HUES48 (cell line): ENCODE measurements around the gene GBX1.

Experiments used
- H3K27ac ChIP-seq: one replicate; pipeline ENCODE4 v1.7.0; 2013; ENCODE audit warnings: low read depth, low read length, inconsistent platforms
- H3K27me3 ChIP-seq: 2 replicates; pipeline ENCODE4 v1.6.1; 2013; ENCODE audit warnings: mild to moderate bottlenecking, low read length; ENCODE audit not compliant: control insufficient read depth, insufficient read depth
- H3K36me3 ChIP-seq: 2 replicates; pipeline ENCODE4 v1.6.1; 2013; ENCODE audit warnings: low read length; ENCODE audit not compliant: control insufficient read depth, insufficient read depth
- H3K4me1 ChIP-seq: 2 replicates; pipeline ENCODE4 v1.6.1; 2013; ENCODE audit warnings: mild to moderate bottlenecking, low read length; ENCODE audit not compliant: control insufficient read depth, insufficient read depth
- H3K4me3 ChIP-seq: 2 replicates; pipeline ENCODE4 v1.5.1; 2013; ENCODE audit warnings: mild to moderate bottlenecking, low read depth, low read length
- H3K9ac ChIP-seq: 2 replicates; pipeline ENCODE4 v1.6.1; 2013; ENCODE audit warnings: mild to moderate bottlenecking, low read depth, low read length, moderate library complexity
- H3K9me3 ChIP-seq: 2 replicates; pipeline ENCODE4 v1.6.1; 2013; ENCODE audit warnings: low read length; ENCODE audit not compliant: control insufficient read depth, insufficient read depth

Gene GBX1

GRCh38 chr7:151137791-151138152 is 29.7 kb downstream of the GBX1 start:
- Histone ChIP-seq H3K9ac (no peak overlapping the region), H3K27me3 (peaks cover 3% of the 10 kb centered on the region; the same call in 1 of the 2 replicates), H3K27ac (no peak overlapping the region), H3K9me3 (no peaks in the 10 kb centered on the region), H3K36me3 (peaks cover 28% of the 10 kb centered on the region; the same call in 1 of the 2 replicates), H3K4me1 (peaks cover 20% of the 10 kb centered on the region; the same call in 1 of the 2 replicates), H3K4me3 (no peak overlapping the region)

- H3K4me1 ChIP-seq = peaks cover 20% of the 10 kb centered on the region; the same call in 1 of the 2 replicates
- H3K36me3 ChIP-seq = peaks cover 31% of the 10 kb centered on the region; the same call in 1 of the 2 replicates
- no peak overlapping the region for H3K27ac ChIP-seq
- no peak overlapping the region for H3K4me3 ChIP-seq
- H3K9me3 ChIP-seq = no peaks in the 10 kb centered on the region
- H3K27me3 ChIP-seq = peaks cover 3% of the 10 kb centered on the region; the same call in 1 of the 2 replicates
- H3K9ac ChIP-seq = no peak overlapping the region
These were observed 30.3 kb downstream of the GBX1 start for GRCh38 chr7:151137076-151137675.

- H3K36me3 ChIP-seq = peaks cover 31% of the 10 kb centered on the region; the same call in 1 of the 2 replicates
These were observed 31.3 kb downstream of the GBX1 start for GRCh38 chr7:151135866-151136843.

GRCh38 chr7:151135525-151135845 is 32.0 kb downstream of the GBX1 start:
- Histone ChIP-seq H3K4me3 (no peak overlapping the region), H3K36me3 (peaks cover 29% of the 10 kb centered on the region; the same call in 1 of the 2 replicates), H3K27me3 (peaks cover 3% of the 10 kb centered on the region; the same call in 1 of the 2 replicates), H3K4me1 (peaks cover 20% of the 10 kb centered on the region; the same call in 1 of the 2 replicates), H3K27ac (no peak overlapping the region), H3K9ac (no peak overlapping the region), H3K9me3 (no peaks in the 10 kb centered on the region)

More at GRCh38 chr7:151135866-151136843, 31.3 kb downstream of the GBX1 start:
- Histone ChIP-seq H3K4me1 (peaks cover 20% of the 10 kb centered on the region; the same call in 1 of the 2 replicates), H3K9ac (no peak overlapping the region), H3K9me3 (no peaks in the 10 kb centered on the region), H3K27me3 (peaks cover 3% of the 10 kb centered on the region; the same call in 1 of the 2 replicates), H3K4me3 (no peak overlapping the region), H3K27ac (no peak overlapping the region)

GRCh38 chr7:151134743-151135524 is 32.6 kb downstream of the GBX1 start:
- no peak overlapping the region for H3K9ac ChIP-seq
- H3K27me3 ChIP-seq = peaks cover 3% of the 10 kb centered on the region; the same call in 1 of the 2 replicates
- H3K27ac ChIP-seq = no peak overlapping the region
- no peaks in the 10 kb centered on the region for H3K9me3 ChIP-seq
- H3K36me3 ChIP-seq = peaks cover 34% of the 10 kb centered on the region
- H3K4me3 ChIP-seq = no peak overlapping the region
- peaks cover 20% of the 10 kb centered on the region; the same call in 1 of the 2 replicates for H3K4me1 ChIP-seq

GRCh38 chr7:151133986-151134742 is 33.3 kb downstream of the GBX1 start:
- Histone ChIP-seq H3K9ac (no peak overlapping the region), H3K27me3 (no peaks in the 10 kb centered on the region), H3K27ac (no peak overlapping the region), H3K4me3 (no peak overlapping the region), H3K4me1 (peaks cover 20% of the 10 kb centered on the region; the same call in 1 of the 2 replicates), H3K36me3 (peaks cover 37% of the 10 kb centered on the region), H3K9me3 (no peaks in the 10 kb centered on the region)

GRCh38 chr7:151133266-151133985 is 34.1 kb downstream of the GBX1 start:
- Histone ChIP-seq H3K27me3 (no peaks in the 10 kb centered on the region), H3K9ac (no peak overlapping the region), H3K36me3 (peaks cover 43% of the 10 kb centered on the region), H3K4me1 (peaks cover 14% of the 10 kb centered on the region; the same call in 1 of the 2 replicates), H3K4me3 (no peak overlapping the region), H3K27ac (no peak overlapping the region), H3K9me3 (no peaks in the 10 kb centered on the region)

- H3K36me3 ChIP-seq = peaks cover 45% of the 10 kb centered on the region
- H3K4me1 ChIP-seq = peaks cover 6% of the 10 kb centered on the region; the same call in 1 of the 2 replicates
- H3K27me3 ChIP-seq = no peaks in the 10 kb centered on the region; the same call in 1 of the 2 replicates
- no peak overlapping the region for H3K9ac ChIP-seq
- H3K27ac ChIP-seq = no peak overlapping the region
- no peak overlapping the region for H3K4me3 ChIP-seq
- H3K9me3 ChIP-seq = no peaks in the 10 kb centered on the region
These were observed 34.9 kb downstream of the GBX1 start for GRCh38 chr7:151132461-151133205.

GRCh38 chr7:151131592-151132293 is 35.8 kb downstream of the GBX1 start:
- no peak overlapping the region for H3K9ac ChIP-seq
- H3K9me3 ChIP-seq = no peaks in the 10 kb centered on the region
- H3K4me3 ChIP-seq = no peak overlapping the region
- peaks cover 3% of the 10 kb centered on the region; the same call in 1 of the 2 replicates for H3K4me1 ChIP-seq
- H3K27ac ChIP-seq = no peak overlapping the region
- peaks cover 45% of the 10 kb centered on the region for H3K36me3 ChIP-seq
- peaks cover 5% of the 10 kb centered on the region for H3K27me3 ChIP-seq
